ENCODE results near the gene KLF16.
A peak's percentile ranks its signal among the peaks of the same experiment; 100 is the strongest.

KLF16 gene

DNA sequence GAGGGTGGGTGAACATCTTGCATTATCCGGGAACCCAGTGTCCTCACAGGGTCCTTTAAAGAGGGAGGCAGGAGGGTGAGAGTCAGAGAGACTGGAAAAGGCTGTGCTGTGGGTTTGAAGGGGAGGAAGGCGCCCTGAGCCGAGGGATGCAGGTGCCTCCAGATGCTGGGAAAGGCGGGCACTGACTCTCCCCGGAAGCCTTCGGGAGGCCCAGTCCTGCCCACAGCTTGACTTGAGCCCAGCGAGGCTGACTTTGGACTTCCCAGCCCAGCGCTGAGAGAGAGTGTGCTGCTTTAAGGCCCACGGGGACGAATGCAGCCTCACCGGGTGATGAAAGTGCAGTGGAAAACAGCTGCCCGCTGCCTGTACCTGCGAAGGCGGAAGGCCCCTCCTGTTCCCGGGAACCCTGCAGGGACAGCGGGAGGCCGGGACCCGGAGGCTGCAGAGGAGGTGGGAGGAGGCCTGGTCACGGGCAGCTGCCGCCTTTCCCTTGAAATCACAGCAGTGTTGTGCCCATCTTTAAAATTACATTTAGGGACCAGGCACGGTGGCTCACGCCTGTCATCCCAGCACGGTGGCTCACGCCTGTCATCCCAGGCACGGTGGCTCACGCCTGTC, 31.2 kb downstream of the KLF16 start:
- ATAC-seq = no peak
- peaks cover 40% of the 10 kb centered on the region for H3K4me1 Mint-ChIP-seq
- H3K27ac Mint-ChIP-seq = no peak overlapping the region
- H3K9me3 Mint-ChIP-seq = no peaks in the 10 kb centered on the region
- H3K27me3 Mint-ChIP-seq = no peaks in the 10 kb centered on the region
- H3K4me3 Mint-ChIP-seq = no peak overlapping the region
- no peak for DNase-seq

DNA sequence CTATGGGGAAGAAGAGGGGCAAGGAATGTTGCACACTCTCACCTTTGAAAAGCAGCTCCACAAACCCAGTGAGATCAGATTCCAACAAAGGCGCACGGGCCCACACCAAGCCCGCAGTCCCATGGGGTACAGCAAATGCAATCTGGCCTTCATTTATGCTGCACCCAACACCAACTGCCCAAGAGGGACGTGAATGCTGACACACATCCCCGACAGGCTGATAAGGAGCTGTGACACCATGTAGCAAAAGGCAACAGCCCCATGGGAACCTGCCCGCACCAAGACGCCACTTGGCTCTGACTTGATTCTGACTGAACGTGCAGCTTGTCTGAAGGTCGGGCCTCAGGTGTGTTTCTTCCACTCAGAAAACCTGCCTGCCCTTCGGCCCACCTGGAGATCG, 32.4 kb downstream of the KLF16 start:
- ATAC-seq = no peak
- H3K4me3 Mint-ChIP-seq = no peak overlapping the region

DNA sequence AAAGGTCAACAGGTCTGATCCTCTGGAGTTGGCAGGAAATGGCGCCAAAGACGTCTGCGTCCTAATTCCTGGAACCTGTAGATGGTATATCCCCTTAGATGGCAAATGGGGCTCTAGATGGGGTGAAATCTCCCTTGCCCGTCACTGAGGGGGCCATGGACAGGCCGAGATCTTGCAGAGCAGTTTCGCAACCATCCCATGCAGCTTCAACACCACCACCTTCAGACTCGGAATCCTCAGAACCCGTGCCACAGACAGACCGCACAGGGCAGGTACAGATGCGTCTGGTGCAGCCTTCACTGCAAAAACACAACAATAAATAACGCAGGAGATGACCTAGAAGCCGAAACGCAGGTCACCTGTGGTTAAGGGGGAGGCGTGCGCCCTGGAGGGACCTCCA, 32.8 kb downstream of the KLF16 start:
- ATAC-seq = no peak
- DNase-seq = no peak
- H3K27me3 Mint-ChIP-seq = no peaks in the 10 kb centered on the region
- H3K4me1 Mint-ChIP-seq = peaks cover 31% of the 10 kb centered on the region
- H3K9me3 Mint-ChIP-seq = no peaks in the 10 kb centered on the region
- peak overlapping the region in 1 of 2 donors; percentile 28 for H3K27ac Mint-ChIP-seq
- H3K4me3 Mint-ChIP-seq = no peak overlapping the region

More for the DNA sequence above, 32.4 kb downstream of the KLF16 start:
- no peak overlapping the region for H3K27ac Mint-ChIP-seq
- H3K4me1 Mint-ChIP-seq = peaks cover 32% of the 10 kb centered on the region
- no peaks in the 10 kb centered on the region for H3K9me3 Mint-ChIP-seq
- no peak for DNase-seq
- no peaks in the 10 kb centered on the region for H3K27me3 Mint-ChIP-seq

DNA sequence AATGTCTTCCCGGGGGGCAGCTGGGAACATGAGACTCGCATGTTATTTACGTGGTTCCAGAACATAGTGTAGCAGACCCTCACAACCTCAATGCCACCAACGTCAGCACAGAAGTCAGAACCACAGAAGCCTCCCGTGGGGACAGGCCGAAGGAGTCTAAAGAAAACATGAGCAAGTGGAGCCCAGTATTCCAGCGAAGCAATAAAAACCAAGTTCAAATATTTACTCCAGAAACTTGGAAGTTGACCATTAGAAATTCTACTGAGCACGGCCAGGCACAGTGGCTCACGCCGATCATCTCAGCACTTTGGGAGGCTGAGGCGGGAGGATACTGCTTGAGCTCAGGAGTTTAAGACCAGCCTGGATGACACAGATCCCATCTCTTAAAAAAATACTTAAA, 33.4 kb downstream of the KLF16 start:
- H3K9me3 Mint-ChIP-seq = no peaks in the 10 kb centered on the region
- H3K27ac Mint-ChIP-seq = no peak overlapping the region
- no peaks in the 10 kb centered on the region for H3K27me3 Mint-ChIP-seq
- no peak for ATAC-seq
- no peak overlapping the region for H3K4me3 Mint-ChIP-seq
- no peak for DNase-seq
- peaks cover 30% of the 10 kb centered on the region for H3K4me1 Mint-ChIP-seq

DNA sequence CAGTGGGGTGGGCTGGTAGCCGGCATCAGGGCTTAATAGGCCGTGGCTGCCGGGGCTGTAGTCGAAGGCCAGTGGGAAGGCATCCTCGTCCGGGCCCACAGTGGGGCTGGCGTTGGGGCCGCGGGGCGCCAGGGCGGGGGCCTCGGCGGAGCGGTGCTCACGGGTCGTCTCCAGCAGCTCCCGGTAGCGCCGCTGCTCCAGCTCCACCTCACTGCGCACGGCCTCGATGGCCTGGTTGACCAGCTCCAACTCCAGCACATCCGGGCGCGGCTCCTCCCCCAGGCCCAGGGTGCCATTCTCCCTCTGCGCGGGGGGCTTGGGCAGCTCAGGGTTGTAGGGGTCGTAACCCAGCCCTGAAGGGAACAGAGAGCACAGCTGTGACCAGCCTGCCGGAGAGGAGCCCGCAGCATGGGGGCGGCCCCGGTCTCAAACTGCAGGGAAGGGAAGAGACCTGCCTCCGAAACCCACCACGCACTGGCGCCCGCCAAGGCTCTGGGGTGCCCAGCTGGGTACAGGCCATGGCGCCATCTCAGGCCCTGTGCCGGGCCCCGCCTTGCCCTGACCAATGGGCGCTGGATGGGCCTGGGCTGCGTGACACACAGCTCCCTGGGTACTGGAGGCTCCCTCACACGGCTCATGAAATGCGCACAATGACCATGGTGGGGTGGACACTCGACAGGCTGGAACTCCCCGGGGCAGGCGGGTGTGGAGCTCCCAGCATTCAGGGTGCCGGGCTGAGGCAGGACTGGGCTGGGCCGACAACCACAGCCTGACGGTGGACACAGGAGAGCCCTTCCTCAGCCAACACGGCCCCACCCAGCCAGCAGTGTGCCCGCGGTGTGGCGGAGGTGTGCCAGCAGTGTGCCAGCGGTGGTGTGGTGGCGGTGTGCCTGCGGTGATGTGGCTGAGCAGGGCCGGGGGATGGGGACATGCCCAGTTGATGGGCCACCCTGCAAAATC, 34.8 kb downstream of the KLF16 start:
- no peak for DNase-seq
- H3K27ac Mint-ChIP-seq = no peak overlapping the region
- ATAC-seq = peak; percentile 24
- no peaks in the 10 kb centered on the region for H3K9me3 Mint-ChIP-seq
- no peaks in the 10 kb centered on the region for H3K27me3 Mint-ChIP-seq
- H3K4me1 Mint-ChIP-seq = peaks cover 18% of the 10 kb centered on the region
- no peak overlapping the region for H3K4me3 Mint-ChIP-seq

DNA sequence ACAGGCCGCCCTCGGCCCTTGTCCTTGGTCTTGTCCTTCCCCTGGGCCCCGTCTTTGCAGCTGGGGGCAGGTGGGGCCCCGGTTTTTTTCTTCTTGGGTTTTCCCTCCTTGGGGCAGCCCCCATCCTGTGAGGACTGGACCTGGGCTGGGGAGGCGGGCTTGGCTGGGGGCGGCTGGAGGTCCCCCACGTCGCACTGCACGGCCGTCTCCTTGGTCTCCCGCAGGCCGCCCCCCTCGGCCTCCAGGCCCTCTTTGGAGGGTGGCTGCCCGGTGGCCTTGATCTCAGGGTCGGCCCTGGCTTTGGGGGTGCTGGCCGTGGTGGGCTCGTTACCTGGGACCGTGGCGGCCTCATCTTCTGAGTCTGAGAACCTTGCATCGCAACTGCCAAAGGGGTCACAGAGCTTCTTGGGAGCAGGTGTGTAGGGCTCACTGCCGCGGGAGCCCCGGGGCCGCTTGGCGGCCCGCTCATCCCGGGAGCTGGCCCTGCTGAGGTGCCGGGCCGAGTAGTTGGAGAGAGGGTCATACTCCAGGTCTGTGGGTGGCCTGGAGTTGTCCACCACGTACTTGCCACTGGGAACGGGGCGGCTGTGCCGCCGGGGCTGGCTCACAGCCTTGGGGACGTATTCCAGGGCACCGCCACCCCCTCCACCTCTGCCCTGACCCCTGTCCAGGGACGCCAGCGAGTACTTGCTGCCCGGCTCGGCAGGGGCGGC, 35.7 kb downstream of the KLF16 start:
- Mint-ChIP-seq H3K4me1 (peaks cover 18% of the 10 kb centered on the region), H3K27me3 (no peaks in the 10 kb centered on the region), H3K4me3 (no peak overlapping the region), H3K9me3 (no peaks in the 10 kb centered on the region), H3K27ac (no peak overlapping the region)
- no peak for DNase-seq
- peak; percentile 14 for ATAC-seq

DNA sequence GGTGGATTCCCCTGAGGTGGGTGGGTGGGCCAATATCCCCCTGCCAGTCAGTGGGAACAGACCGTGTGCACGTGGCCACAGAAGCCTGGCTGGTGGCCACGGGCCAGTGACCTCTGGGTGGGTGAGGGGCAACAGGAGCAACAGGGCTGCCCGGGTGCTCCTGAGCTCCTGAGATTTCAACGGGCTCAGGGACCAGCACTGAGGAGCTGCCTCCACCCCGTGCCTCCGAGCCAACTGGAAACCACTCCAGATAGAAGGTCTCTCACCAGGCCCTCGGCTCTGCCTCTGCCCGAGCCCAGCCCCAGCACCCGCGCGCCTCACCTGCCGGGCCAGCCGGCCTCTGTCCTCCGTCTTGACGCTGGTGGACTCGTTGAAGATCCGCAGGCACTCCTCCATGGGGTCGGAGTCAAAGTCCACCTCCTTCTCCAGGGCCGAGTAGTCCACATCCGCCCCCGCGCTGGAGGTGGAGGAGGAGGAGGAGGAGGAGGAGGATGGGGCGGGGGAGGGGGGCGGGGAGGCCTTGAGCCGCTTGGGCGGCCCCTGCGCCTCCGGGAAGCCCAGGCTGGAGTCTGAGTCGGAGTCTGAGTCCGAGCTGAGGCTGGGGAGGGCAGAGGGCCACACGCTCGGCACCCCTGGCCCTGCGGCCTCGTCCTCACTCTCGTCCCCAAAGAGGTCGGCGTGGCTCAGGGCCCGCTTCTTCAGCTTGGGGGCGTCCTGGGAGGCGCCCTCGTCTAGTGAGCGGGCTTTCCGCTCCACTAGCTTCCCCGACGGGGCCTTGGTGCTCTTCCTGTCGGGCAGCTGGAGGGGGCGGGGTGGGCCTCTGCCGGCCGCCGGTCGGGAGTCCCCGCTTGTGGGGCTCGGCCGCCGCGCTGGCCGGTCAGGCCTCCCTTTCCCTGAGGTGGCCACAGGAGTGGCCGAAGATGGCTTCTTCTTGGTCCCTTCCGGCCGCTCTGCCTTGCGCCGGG, 36.5 kb downstream of the KLF16 start:
- no peak for DNase-seq
- ATAC-seq = no peak
- H3K27ac Mint-ChIP-seq = no peak overlapping the region
- H3K9me3 Mint-ChIP-seq = no peaks in the 10 kb centered on the region
- no peak overlapping the region for H3K4me3 Mint-ChIP-seq
- H3K27me3 Mint-ChIP-seq = no peaks in the 10 kb centered on the region
- peaks cover 13% of the 10 kb centered on the region for H3K4me1 Mint-ChIP-seq

DNA sequence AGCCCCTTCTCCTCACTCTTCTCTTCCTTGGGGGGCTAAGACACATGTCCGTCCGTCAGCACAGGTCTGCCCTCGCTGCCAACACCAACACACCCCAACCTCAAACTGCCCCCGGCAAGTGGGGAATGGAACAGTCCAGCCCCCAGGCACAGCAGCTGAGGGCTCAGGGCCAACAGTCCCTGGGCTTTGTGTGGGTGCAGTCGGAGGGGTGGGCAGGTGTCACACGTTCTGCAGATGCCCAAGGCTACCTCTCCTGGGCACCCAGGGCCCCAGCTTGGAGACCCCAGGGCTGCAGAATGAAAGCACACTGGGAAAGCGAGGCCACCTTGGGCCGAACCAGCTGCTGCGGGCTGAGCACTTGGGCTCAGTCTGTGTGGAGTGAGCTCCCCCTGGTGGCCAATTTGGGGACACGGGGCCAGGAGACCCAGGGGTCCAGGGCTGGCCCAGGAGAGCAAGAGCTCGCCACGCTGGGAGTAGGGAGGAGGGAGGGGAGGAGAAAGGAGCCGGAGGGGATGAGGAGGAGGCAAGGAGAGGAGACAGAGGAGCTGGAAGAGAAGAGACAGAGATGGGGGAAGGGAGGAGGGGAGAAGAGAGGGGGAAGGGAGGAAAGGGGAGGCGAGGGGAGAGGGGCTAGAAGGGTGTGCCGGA, 37.3 kb downstream of the KLF16 start:
- no peak overlapping the region for H3K27ac Mint-ChIP-seq

DNA sequence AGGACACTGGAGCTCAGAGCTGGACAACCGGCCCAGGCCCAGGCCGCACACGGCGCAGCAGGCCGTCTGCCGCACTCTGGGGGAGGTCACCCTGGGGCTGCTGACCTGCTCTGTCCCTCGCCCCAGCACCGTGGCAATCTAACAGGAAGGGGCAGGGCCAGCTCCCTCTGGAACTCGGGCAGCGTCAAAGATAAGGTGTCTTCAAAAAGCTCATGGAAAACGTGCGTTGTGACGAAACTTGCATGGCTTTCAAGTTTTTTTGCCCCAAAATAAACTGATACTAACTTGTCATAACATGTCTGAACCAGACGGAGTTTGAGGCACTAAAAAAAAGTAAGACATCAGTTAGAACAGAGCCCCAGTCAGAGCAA, 39.1 kb downstream of the KLF16 start:
- Mint-ChIP-seq H3K4me1 (peaks cover 11% of the 10 kb centered on the region), H3K27me3 (no peaks in the 10 kb centered on the region), H3K4me3 (no peak overlapping the region), H3K27ac (no peak overlapping the region), H3K9me3 (no peaks in the 10 kb centered on the region)
- DNase-seq = no peak
- no peak for ATAC-seq

More for the DNA sequence above, 37.3 kb downstream of the KLF16 start:
- peaks cover 11% of the 10 kb centered on the region for H3K4me1 Mint-ChIP-seq
- H3K4me3 Mint-ChIP-seq = no peak overlapping the region
- H3K9me3 Mint-ChIP-seq = no peaks in the 10 kb centered on the region
- DNase-seq = peak; percentile 75 to 76
- ATAC-seq = peak; percentile 80
- H3K27me3 Mint-ChIP-seq = no peaks in the 10 kb centered on the region

DNA sequence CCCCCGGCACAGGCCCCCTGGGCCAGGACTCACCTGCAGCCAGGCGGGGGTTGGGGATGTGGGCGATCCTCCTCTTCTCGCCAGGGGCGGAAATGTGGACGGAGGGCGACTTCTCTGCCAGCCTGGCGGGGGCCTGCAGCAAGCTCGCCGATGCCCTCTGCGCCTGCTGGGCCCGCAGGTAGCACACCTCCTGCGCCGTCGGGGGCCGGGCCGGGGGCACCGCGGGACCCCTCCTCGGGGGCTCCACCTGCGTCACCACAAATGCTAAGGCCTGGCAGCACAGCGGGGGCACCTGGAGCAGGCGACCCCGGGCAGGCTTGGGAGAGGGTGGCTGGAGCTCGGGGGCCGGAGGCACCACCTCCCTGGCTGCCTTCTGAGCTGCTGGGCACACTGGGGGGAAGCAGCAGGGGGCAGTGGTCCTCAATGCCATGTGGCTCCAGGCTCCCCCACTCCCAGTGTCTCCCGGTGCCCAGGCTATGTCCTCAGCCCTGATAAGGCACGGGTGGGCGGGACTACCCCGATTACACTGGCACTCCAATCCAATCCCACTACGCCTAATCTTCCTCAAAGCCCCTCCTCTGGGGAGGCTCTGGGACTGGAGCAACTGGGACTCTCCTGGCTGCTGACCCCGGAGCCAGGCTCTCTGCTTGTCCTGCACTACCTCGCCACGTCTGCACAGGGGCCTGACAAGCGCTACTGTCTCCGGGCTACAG, 39.7 kb downstream of the KLF16 start:
- H3K4me3 Mint-ChIP-seq = no peak overlapping the region

DNA sequence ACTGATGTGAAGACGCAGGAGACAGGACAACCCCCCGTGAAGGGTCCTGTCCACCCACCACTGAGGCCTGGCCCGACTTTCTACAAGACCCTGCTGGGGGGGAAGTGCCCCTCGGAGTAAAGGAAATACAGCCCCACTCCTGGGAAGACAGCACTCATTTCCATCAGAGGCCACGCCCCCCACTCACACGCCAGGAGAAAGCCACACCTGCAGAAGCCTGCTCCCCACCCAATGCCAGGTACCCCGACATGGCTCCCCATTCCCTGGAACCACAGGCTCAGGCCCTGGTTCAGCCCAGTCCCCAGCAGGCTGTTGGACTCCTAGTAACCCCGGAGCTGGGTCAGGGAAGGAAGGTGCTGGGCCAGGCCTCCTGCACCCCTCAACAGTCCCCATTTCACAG, 40.4 kb downstream of the KLF16 start:
- Mint-ChIP-seq H3K4me3 (no peak overlapping the region), H3K4me1 (peaks cover 6% of the 10 kb centered on the region), H3K9me3 (no peaks in the 10 kb centered on the region), H3K27me3 (no peaks in the 10 kb centered on the region), H3K27ac (peak overlapping the region in 1 of 2 donors; percentile 85)
- no peak for ATAC-seq
- DNase-seq = no peak

More for the DNA sequence above, 39.7 kb downstream of the KLF16 start:
- no peak for ATAC-seq
- H3K27me3 Mint-ChIP-seq = no peaks in the 10 kb centered on the region
- H3K9me3 Mint-ChIP-seq = no peaks in the 10 kb centered on the region
- peaks cover 8% of the 10 kb centered on the region for H3K4me1 Mint-ChIP-seq
- DNase-seq = no peak
- no peak overlapping the region for H3K27ac Mint-ChIP-seq

DNA sequence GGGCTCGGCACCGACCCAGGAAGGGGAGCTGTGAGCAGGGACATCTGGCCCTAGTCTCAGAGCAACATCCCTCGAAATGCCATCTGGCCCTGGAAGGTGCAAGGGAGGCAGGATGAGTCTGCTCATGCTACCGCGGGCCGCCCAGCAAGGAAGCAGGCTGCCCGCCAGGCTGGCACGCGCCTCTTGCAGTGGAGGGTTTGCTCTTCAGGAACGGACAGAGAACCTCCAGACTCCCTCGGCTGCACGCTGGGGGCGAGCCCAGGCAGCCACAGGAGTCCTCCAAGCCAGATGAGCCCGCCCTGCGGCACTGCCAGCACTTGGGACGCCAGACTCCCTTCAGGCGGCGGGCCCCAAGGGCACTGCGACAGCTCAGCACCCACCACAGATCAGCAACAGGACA, 41.2 kb downstream of the KLF16 start:
- no peaks in the 10 kb centered on the region for H3K9me3 Mint-ChIP-seq
- DNase-seq (no peak), ATAC-seq (no peak)
- no peak overlapping the region for H3K27ac Mint-ChIP-seq
- H3K27me3 Mint-ChIP-seq = no peaks in the 10 kb centered on the region
- no peak overlapping the region for H3K4me3 Mint-ChIP-seq
- peaks cover 6% of the 10 kb centered on the region for H3K4me1 Mint-ChIP-seq

DNA sequence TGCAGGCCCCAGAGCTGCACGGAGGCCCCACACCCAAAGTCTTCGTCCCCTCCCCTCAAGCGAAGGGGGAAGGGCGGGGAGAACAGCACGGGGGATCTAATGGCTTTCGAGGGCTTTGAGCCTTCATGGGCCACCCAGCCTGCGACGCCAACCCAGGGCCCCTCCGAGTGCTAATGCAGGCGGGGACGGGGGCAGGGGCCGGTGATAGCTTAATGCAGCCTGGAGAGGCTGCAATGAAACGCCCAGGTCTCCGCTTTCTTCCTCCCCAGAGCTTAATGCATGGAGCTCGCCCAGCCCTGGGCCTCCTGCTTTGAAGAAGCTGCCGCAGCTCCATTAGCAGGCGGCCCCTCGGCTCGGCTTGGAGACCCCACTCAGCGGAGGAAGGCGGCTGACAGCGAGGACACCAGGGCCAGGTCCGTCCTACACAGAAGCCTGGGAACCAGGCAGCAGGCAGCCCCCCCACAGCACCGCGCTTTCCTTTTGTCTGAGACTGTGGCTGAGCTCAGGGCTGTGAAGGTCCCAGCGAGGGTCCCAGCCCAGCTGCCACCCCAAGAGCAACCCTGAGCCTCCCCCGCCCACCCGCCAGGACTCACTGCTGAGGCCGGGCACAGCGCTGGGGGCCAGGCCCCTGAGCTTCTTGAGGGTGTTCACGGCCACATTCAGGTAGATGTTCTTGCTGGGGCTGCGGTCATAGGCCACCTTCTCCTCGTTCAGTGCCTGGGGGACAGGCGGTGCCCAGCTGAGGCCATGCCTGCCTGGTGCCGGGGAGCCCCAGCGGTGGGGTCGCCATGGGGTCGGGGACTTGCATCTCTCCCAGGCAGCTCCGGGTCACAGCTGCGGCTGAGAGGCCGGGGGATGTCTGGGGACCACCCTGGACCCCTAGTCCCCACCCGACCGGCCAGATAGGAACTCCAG, 43.8 kb downstream of the KLF16 start:
- ATAC-seq (no peak), DNase-seq (no peak)
- H3K4me3 Mint-ChIP-seq = no peak overlapping the region
- no peaks in the 10 kb centered on the region for H3K4me1 Mint-ChIP-seq
- no peaks in the 10 kb centered on the region for H3K9me3 Mint-ChIP-seq
- peak overlapping the region in 1 of 2 donors; percentile 71 for H3K27ac Mint-ChIP-seq
- no peaks in the 10 kb centered on the region for H3K27me3 Mint-ChIP-seq

Measured in stimulated activated naive CD8-positive, alpha-beta T cell treated with anti-CD3 and anti-CD28 coated beads, Interleukin-15, amount 100 ng/mL, for 72 hours (primary cell).